Naive thymus-derived CD4-positive, alpha-beta T cell (primary cell): ENCODE data around the gene HOTAIR. TPM values are rescaled to one million over a fixed set of nuclear protein-coding genes. Genes with fewer than 3 reads are reported as not detected.

Experiments used
- ATAC-seq: fragments of 150-1000 bp; cut with Tn5 transposase; 2 replicates; pipeline ENCODE4 v1.10.0; 2021; ENCODE audit warnings: mild to moderate bottlenecking, moderate library complexity
- CTCF ChIA-PET: fragments of 350-600 bp; sonication (Branson Sonifier 250); formaldehyde crosslinking; loops from one replicate; lab custom pipeline; 2021; ENCODE audit warnings: antibody characterized with exemption; lab: Charles Lee
- POLR2A ChIA-PET: fragments of 350-600 bp; sonication (Branson Sonifier 250); formaldehyde crosslinking; loops from one replicate; lab custom pipeline; 2021; ENCODE audit warnings: antibody characterized with exemption, inconsistent platforms; lab: Charles Lee
- DNase-seq, 9 donors: peaks; one replicate each; pipeline versions ENCODE4 v3.0.0 to v3.0.0-alpha.2; 2020 to 2022; ENCODE audit warnings: mixed read lengths in 1 of 9
- H3K27ac ChIP-seq: one replicate; pipeline ENCODE4 v1.7.0; 2013; ENCODE audit warnings: mild to moderate bottlenecking, low read depth, low read length, moderate library complexity
- H3K27me3 ChIP-seq, 2 donors: one replicate each; pipeline ENCODE4 v1.7.0; 2013; ENCODE audit warnings: low read length in 2 of 2, mild to moderate bottlenecking in 2 of 2, moderate library complexity in 2 of 2; ENCODE audit not compliant: control insufficient read depth in 2 of 2, insufficient read depth in 2 of 2
- H3K36me3 ChIP-seq, 3 experiments: 1 replicate in 2 of 3; 2 replicates in 1 of 3; pipeline ENCODE4 v1.7.0; 2013; ENCODE audit warnings: low read length in 3 of 3, mild to moderate bottlenecking in 3 of 3, moderate library complexity in 1 of 3; ENCODE audit not compliant: insufficient read depth in 3 of 3, control insufficient read depth in 2 of 3
- H3K4me1 ChIP-seq, 2 donors: one replicate each; pipeline ENCODE4 v1.7.0; 2013; ENCODE audit warnings: low read length in 2 of 2, mild to moderate bottlenecking in 2 of 2, moderate library complexity in 1 of 2; ENCODE audit not compliant: control insufficient read depth in 2 of 2, insufficient read depth in 2 of 2
- H3K4me3 ChIP-seq: 2 replicates; pipeline ENCODE4 v1.7.0; 2013; ENCODE audit warnings: mild to moderate bottlenecking, low read length
- H3K9me3 ChIP-seq, 3 experiments: 1 replicate in 2 of 3; 2 replicates in 1 of 3; pipeline ENCODE4 v1.7.0; 2013; ENCODE audit warnings: low read length in 3 of 3; ENCODE audit not compliant: control insufficient read depth in 2 of 3
- H3K27ac Mint-ChIP-seq, 9 donors: one replicate each; pipeline ENCODE4 v1.8.0; 2020 to 2022; ENCODE audit warnings: mixed read lengths in 9 of 9, mild to moderate bottlenecking in 8 of 9, moderate library complexity in 5 of 9, inconsistent platforms in 2 of 9
- H3K27me3 Mint-ChIP-seq, 5 donors: one replicate each; pipeline ENCODE4 v1.8.0; 2021 to 2022; ENCODE audit warnings: mixed read lengths in 5 of 5, mild to moderate bottlenecking in 1 of 5
- H3K36me3 Mint-ChIP-seq, 5 donors: one replicate each; pipeline ENCODE4 v1.8.0; 2020 to 2022; ENCODE audit warnings: mixed read lengths in 5 of 5, mild to moderate bottlenecking in 3 of 5, inconsistent platforms in 1 of 5
- H3K4me1 Mint-ChIP-seq, 7 donors: one replicate each; pipeline ENCODE4 v1.8.0; 2020 to 2022; ENCODE audit warnings: mixed read lengths in 7 of 7, mild to moderate bottlenecking in 3 of 7, inconsistent platforms in 1 of 7
- H3K4me3 Mint-ChIP-seq, 10 donors: one replicate each; pipeline ENCODE4 v1.8.0; 2020 to 2022; ENCODE audit warnings: mild to moderate bottlenecking in 10 of 10, mixed read lengths in 10 of 10, moderate library complexity in 6 of 10, inconsistent platforms in 2 of 10
- H3K9me3 Mint-ChIP-seq, 11 donors: one replicate each; pipeline ENCODE4 v1.8.0; 2020 to 2022; ENCODE audit warnings: mixed read lengths in 11 of 11, mild to moderate bottlenecking in 4 of 11, inconsistent platforms in 1 of 11, moderate library complexity in 1 of 11
- intact Hi-C, 2 donors: fragments of 100-400 bp; cut with micrococcal nuclease; formaldehyde crosslinking; loops; one replicate each; pipeline ENCODE4 v1.15.1; 2023
- polyA plus RNA-seq, 2 donors: library from polyadenylated mRNA; unstranded; fragments of 300-500 nt; fragmentation: Illumina TruSeq; gene quantifications; one replicate each; pipeline ENCODE4 v1.2.3, GENCODE V29; 2021
- total RNA-seq, 6 experiments: library from RNA in 5 of 6; stranded (reverse) in 5 of 6; gene quantifications; 1 replicate in 5 of 6; 2 replicates in 1 of 6; pipeline ENCODE4 v1.2.3 and lab custom pipeline; 2021 to 2026

Gene HOTAIR
- total and polyA plus RNA-seq, 7 experiments from 2014 or later: not detected

DNA sequence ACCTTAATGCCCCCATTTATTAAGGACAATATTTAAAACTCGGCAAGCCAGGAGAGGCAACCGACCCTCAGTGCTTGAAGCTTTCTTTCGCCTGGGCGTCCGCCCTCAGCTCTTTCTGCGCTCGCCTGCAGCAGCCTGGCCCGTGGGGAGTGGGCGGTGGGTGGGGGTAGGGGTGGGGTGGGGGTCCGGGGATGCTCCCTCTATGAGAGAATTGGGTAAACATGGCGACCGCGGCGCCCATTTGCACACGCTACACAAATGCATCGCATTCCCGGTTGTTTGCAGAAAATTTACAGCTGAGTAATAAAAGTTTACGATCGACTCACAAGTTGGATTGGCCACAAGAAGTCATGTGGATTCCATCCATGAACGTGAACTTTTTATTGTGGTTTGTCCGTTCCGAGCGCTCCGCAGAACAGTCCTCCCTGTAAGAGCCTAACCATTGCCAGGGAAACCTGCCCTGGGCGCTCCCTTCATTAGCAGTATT is 41.8 kb upstream of the HOTAIR start:
- peak overlapping the region in 2 of 10 donors; percentile 23 to 53 for H3K4me3 Mint-ChIP-seq
- peaks cover 16 to 56% of the 10 kb centered on the region in 2 donors for H3K27me3 ChIP-seq
- ChIA-PET POLR2A (interaction anchor here (0.7 to 1.4 kb wide), 3 partner anchors 9 to 171 kb away, joined by 3 to 6 read pairs (median 4); no protein-coding TSS in a partner anchor), CTCF (interaction anchor here (0.8 to 1.8 kb wide), 4 partner anchors 10 to 184 kb away, joined by 3 to 8 read pairs (median 4); partner anchors contain the start of gene HOXC5)
- H3K9me3 Mint-ChIP-seq: peaks cover 0 to 4% (median 0%) of the 10 kb centered on the region in 11 donors
- H3K36me3 ChIP-seq: no peaks in the 10 kb centered on the region
- DNase-seq: no peak
- ATAC-seq: no peak
- H3K4me1 Mint-ChIP-seq: peaks cover 8 to 35% (median 18%) of the 10 kb centered on the region in 7 donors
- intact Hi-C loops: loop anchor here in 1 of 2 donors (2.0 kb wide), 1 partner anchor 14 kb away; no protein-coding TSS in a partner anchor
- H3K9me3 ChIP-seq: no peaks in the 10 kb centered on the region
- peaks cover 7 to 15% of the 10 kb centered on the region in 2 donors for H3K4me1 ChIP-seq
- H3K4me3 ChIP-seq: no peak overlapping the region
- H3K27me3 Mint-ChIP-seq: peaks cover 69 to 92% (median 80%) of the 10 kb centered on the region in 5 donors
- H3K36me3 Mint-ChIP-seq: no peaks in the 10 kb centered on the region
- H3K27ac Mint-ChIP-seq: no peak overlapping the region
- H3K27ac ChIP-seq: no peak overlapping the region

DNA sequence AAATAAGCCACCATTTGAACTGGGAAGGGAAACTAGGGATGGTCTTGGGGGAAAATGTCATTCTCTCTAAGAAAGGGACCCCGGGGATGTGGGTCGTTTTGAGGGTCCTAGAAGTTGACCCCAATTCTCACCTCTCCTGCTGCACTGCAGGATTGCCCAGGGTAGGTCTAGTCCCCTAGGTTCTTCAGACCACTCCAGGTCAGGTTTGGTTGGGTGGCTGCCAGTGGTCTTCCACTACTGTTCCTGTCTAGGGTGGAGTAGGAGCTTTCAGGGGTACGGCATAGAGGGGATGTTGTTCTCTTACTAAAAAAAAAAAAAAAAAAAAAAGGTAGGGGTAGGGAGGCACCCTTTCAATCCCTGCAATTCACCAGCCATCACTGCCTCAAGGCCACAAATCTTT is 41.3 kb upstream of the HOTAIR start:
- Mint-ChIP-seq H3K36me3 (no peaks in the 10 kb centered on the region), H3K4me1 (peaks cover 12 to 39% (median 23%) of the 10 kb centered on the region in 7 donors), H3K27me3 (peaks cover 69 to 92% (median 80%) of the 10 kb centered on the region in 5 donors), H3K4me3 (peak overlapping the region in 2 of 10 donors; percentile 19 to 23), H3K27ac (no peak overlapping the region), H3K9me3 (peaks cover 0 to 4% (median 0%) of the 10 kb centered on the region in 11 donors)
- Histone ChIP-seq H3K4me1 (peaks cover 7 to 18% of the 10 kb centered on the region in 2 donors), H3K36me3 (no peaks in the 10 kb centered on the region), H3K9me3 (no peaks in the 10 kb centered on the region), H3K27me3 (peaks cover 21 to 60% of the 10 kb centered on the region in 2 donors), H3K27ac (no peak overlapping the region), H3K4me3 (no peak overlapping the region)
- ATAC-seq: no peak
- CTCF ChIA-PET: interaction anchor here (0.6 kb wide), 1 partner anchor 502 kb away, joined by 3 read pairs; no protein-coding TSS in a partner anchor
- intact Hi-C loops: loop anchor here in 1 of 2 donors (2.0 kb wide), 1 partner anchor 13 kb away; no protein-coding TSS in a partner anchor
- POLR2A ChIA-PET: interaction anchor here (0.7 to 1.4 kb wide), 2 partner anchors 25 to 172 kb away, joined by 3 to 4 read pairs; no protein-coding TSS in a partner anchor
- no peak for DNase-seq

DNA sequence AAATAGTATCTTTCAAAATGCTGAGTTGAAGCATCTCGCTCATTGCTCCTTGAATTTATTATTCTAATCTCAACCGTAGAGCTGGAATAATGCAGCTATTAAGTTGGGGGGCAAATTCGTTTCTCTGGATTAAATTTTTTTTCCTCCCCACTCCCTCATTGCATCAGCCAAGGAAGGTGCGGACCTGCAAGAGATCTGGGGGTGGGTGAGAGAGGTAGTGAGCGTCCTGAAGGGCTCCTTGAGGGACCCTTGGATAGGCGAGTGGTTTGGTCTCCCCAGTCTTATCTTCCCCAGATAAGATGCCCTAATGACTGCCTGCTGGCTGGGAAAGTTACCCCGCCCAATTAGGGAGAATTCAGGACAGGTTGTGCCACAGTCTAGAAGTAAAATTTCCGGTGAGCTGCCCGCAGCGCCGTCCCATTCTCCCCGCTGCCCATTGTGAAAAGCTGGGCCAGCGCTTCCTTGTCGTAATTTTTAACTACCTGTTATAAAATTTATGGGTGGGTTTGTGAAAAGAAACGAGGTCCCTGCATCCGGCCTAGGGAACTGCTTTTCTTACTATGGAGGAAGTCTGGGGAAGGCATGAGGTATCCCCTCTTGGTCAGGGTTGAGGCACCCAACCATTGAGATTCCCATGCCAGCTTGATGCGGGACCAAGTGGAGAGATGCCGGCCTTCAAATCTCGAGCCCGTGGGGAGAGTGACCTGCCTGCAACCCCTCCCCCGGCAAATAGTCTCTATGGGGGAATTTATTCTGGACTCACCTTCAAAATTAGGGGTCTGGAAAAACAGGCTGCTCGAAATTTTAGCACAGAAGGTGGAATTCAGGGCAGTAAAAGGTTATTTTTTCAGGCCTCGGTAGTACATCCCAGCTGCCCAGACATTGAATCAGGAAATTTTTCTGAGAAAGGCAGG is 40.5 kb upstream of the HOTAIR start:
- Mint-ChIP-seq H3K27ac (peak overlapping the region in 4 of 9 donors; percentile 5 to 69 (median 61)), H3K36me3 (no peaks in the 10 kb centered on the region), H3K4me1 (peaks cover 15 to 45% (median 25%) of the 10 kb centered on the region in 7 donors), H3K27me3 (peaks cover 70 to 92% (median 79%) of the 10 kb centered on the region in 5 donors), H3K4me3 (peak overlapping the region in 6 of 10 donors; percentile 6 to 45 (median 20)), H3K9me3 (peaks cover 0 to 4% (median 0%) of the 10 kb centered on the region in 11 donors)
- Histone ChIP-seq H3K27me3 (peaks cover 28 to 64% of the 10 kb centered on the region in 2 donors), H3K4me3 (no peak overlapping the region), H3K9me3 (no peaks in the 10 kb centered on the region), H3K27ac (no peak overlapping the region), H3K4me1 (peaks cover 7 to 22% of the 10 kb centered on the region in 2 donors), H3K36me3 (no peaks in the 10 kb centered on the region)
- POLR2A ChIA-PET: interaction anchor here (0.6 to 1.4 kb wide), 2 partner anchors 25 to 271 kb away, joined by 3 to 4 read pairs; no protein-coding TSS in a partner anchor
- CTCF ChIA-PET: interaction anchor here (0.6 kb wide), 1 partner anchor 503 kb away, joined by 3 read pairs; no protein-coding TSS in a partner anchor
- intact Hi-C loops: no loop called here
- DNase-seq (no peak), ATAC-seq (no peak)

DNA sequence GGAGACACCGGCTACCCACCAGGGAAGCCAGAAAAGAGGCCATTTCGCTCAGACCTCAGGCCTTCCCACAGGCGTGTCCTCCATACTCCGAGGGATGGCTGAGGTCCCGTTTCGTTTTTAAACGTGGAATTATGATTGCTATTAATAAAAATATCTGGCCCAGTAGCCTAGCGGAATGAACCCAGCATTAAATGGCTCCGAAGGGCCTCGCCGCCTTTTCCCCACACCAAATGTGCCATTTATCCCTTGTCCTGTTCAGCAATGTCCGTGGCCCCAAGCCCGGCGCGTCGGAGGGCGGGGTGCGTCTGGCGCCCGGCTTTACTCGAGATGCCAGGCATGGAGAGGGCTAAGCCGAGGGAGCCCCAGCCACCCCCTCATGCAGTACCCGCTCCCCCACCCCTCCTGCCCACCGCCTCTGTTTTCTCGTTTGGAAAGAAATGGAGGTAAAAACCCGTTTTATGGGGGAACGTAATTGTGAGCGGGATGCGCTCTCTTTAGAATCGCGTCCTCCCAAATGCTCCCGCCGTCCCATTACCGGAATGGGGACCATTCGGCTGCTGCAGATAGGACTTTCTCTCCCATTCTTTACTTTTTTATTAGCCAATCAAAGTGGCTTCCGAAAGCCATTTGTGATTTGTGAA is 39.7 kb upstream of the HOTAIR start:
- no peak for ATAC-seq
- Mint-ChIP-seq H3K4me1 (peaks cover 15 to 48% (median 30%) of the 10 kb centered on the region in 7 donors), H3K27me3 (peaks cover 70 to 92% (median 79%) of the 10 kb centered on the region in 5 donors), H3K9me3 (peaks cover 0 to 1% (median 0%) of the 10 kb centered on the region in 11 donors), H3K4me3 (peak overlapping the region in 7 of 10 donors; percentile 6 to 45 (median 18)), H3K27ac (peak overlapping the region in 3 of 9 donors; percentile 5 to 68 (median 54)), H3K36me3 (no peaks in the 10 kb centered on the region)
- ChIA-PET POLR2A (no interaction called here), CTCF (no interaction called here)
- Histone ChIP-seq H3K27ac (no peak overlapping the region), H3K4me1 (peaks cover 10 to 23% of the 10 kb centered on the region in 2 donors), H3K36me3 (no peaks in the 10 kb centered on the region), H3K27me3 (peaks cover 28 to 67% of the 10 kb centered on the region in 2 donors), H3K9me3 (no peaks in the 10 kb centered on the region), H3K4me3 (no peak overlapping the region)
- intact Hi-C loops: no loop called here
- no peak for DNase-seq

DNA sequence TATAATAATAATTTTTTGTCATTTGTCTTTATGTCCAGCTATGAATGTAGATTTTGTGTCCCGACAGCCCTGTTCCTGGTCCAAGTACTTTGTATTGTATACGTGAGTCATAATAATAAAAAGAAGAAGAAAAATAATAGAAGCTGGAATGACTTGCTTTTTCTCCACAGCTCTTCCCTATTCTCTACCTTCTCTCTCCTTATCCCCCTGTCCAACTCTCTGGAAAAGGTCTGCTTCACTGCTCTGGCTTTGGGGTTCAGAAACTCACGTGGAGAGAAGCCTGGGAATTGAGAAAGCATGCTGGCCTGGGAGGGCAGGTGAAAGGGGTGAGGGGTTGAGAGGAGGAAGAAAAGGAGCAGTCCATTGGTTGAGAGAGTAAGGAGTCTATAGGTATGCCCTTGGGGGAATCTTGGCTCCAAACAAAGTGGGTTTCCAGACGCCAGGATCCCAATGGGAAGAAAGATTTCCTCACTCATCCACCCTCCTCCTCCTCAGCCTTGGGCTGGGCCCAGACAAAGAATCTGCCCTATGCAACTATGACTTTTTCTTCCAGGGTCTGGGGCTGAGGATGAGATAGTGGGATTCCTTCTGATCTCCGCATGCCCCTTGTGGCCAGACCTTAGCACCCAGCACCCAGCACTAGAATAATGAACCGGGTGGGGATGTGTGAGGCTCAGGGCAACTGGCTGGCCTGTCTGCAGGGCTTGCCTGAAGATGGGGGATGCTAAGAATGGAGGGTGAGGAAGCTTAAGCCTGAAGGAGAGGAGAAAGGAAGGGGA is 38.1 kb upstream of the HOTAIR start:
- H3K27me3 ChIP-seq: peaks cover 31 to 69% of the 10 kb centered on the region in 2 donors
- H3K27ac ChIP-seq: no peak overlapping the region
- Mint-ChIP-seq H3K4me3 (no peak overlapping the region), H3K27me3 (peaks cover 82 to 97% (median 88%) of the 10 kb centered on the region in 5 donors), H3K9me3 (peaks cover 0 to 1% (median 0%) of the 10 kb centered on the region in 11 donors), H3K27ac (peak overlapping the region in 1 of 9 donors; percentile 53), H3K36me3 (no peaks in the 10 kb centered on the region), H3K4me1 (peaks cover 15 to 54% (median 30%) of the 10 kb centered on the region in 7 donors)
- DNase-seq (no peak), ATAC-seq (no peak)
- H3K4me1 ChIP-seq: peaks cover 13 to 20% of the 10 kb centered on the region in 2 donors
- no peaks in the 10 kb centered on the region for H3K36me3 ChIP-seq
- H3K4me3 ChIP-seq: no peak overlapping the region
- CTCF ChIA-PET: interaction anchor here (1.1 to 1.3 kb wide), 2 partner anchors 179 to 203 kb away, joined by 3 to 4 read pairs; no protein-coding TSS in a partner anchor
- H3K9me3 ChIP-seq: no peaks in the 10 kb centered on the region
- intact Hi-C loops: no loop called here
- POLR2A ChIA-PET: interaction anchor here (0.8 kb wide), 1 partner anchor 211 kb away, joined by 3 read pairs; no protein-coding TSS in a partner anchor
